K562 (cell line): Measurements from ENCODE around the gene SELENOF. TPM values are rescaled to one million over a fixed set of nuclear protein-coding genes. Genes with fewer than 3 reads are reported as not detected.

Experiments used
- ATAC-seq: fragments of 200-7000 bp; cut with Tn5 transposase; 3 replicates; pipeline ENCODE4 v1.9.1; 2020; ENCODE audit warnings: moderate library complexity
- BruUV-seq: library from RNA; stranded (reverse); fragments of 400-500 nt; replicated peaks from 2 replicates; lab custom pipeline; 2021; lab: Mats Ljungman, UMichigan
- CTCF ChIA-PET: fragments of 300-600 bp; formaldehyde crosslinking; extraction: SDS; loops from one replicate; lab custom pipeline; 2021; ENCODE audit warnings: low intra/inter-chr PET ratio; lab: Yijun Ruan, JAX
- POLR2A ChIA-PET: fragments of 300-600, 350-650 bp; sonication (Branson Sonifier 250); formaldehyde crosslinking; extraction: SDS; loops from one replicate; lab custom pipeline; 2021; ENCODE audit warnings: antibody characterized with exemption, inconsistent platforms; lab: Yijun Ruan, JAX
- DNase-seq, 4 experiments: peaks; one replicate each; pipeline versions ENCODE4 v3.0.0 to v3.0.0-alpha.2; 2011 to 2018; ENCODE audit warnings: low spot score in 3 of 4, mixed read lengths in 3 of 4; ENCODE audit errors: extremely low read depth in 1 of 4
- FAIRE-seq: peaks from 2 replicates; lab custom pipeline; 2011; peaks lifted over from hg19 to GRCh38; lab: Jason Lieb, UNC
- H2AFZ ChIP-seq: 2 replicates; pipeline ENCODE4 v1.6.0; 2011; ENCODE audit warnings: low read depth, low read length, control low read depth, inconsistent platforms
- H3K27ac ChIP-seq: fragments of 200-600 bp; 3 replicates; pipeline ENCODE4 v1.8.0; 2011; ENCODE audit warnings: low read depth, mild to moderate bottlenecking, control low read depth, inconsistent platforms, low read length, moderate library complexity, mixed read lengths; ENCODE audit errors: extremely low read depth
- H3K27me3 ChIP-seq, 2 experiments: fragments of 300-600 bp in 1 of 2; 2 replicates in 1 of 2; 3 replicates in 1 of 2; pipeline versions ENCODE4 v1.6.0 to v1.8.0; 2011; ENCODE audit warnings: inconsistent platforms in 2 of 2, low read length in 2 of 2, mild to moderate bottlenecking in 1 of 2, mixed read lengths in 1 of 2, moderate library complexity in 1 of 2; ENCODE audit not compliant: control insufficient read depth in 2 of 2, insufficient read depth in 2 of 2
- H3K36me3 ChIP-seq: fragments of 300-600 bp; 3 replicates; pipeline ENCODE4 v1.8.0; 2011; ENCODE audit warnings: mild to moderate bottlenecking, low read length, inconsistent platforms; ENCODE audit not compliant: control insufficient read depth, insufficient read depth
- H3K4me1 ChIP-seq, 2 experiments: fragments of 200-600 bp in 1 of 2; replicated peaks in 1 of 2; 2 replicates in 1 of 2; 3 replicates in 1 of 2; pipeline versions ENCODE4 v1.5.1 to v1.8.0; 2011; ENCODE audit warnings: inconsistent platforms in 2 of 2, low read length in 2 of 2, mild to moderate bottlenecking in 1 of 2, mixed read lengths in 1 of 2, moderate library complexity in 1 of 2; ENCODE audit not compliant: control insufficient read depth in 2 of 2, insufficient read depth in 2 of 2
- H3K4me2 ChIP-seq: 2 replicates; pipeline ENCODE4 v1.6.1; 2011; ENCODE audit warnings: low read length, control low read depth, inconsistent platforms, mixed read lengths; ENCODE audit not compliant: insufficient read depth
- H3K4me3 ChIP-seq: fragments of 200-600 bp; sonication (generic), shearing (Covaris generic); 2 replicates; pipeline ENCODE4 v1.5.1; 2016; ENCODE audit warnings: control low read depth, inconsistent platforms
- H3K79me2 ChIP-seq: fragments of 200-600 bp; 3 replicates; pipeline ENCODE4 v1.8.0; 2011; ENCODE audit warnings: low read length, inconsistent platforms; ENCODE audit not compliant: control insufficient read depth, insufficient read depth
- H3K9ac ChIP-seq, 2 experiments: 2 replicates each; pipeline versions ENCODE4 v1.6.0 to v1.6.1; 2011; ENCODE audit warnings: low read depth in 2 of 2, low read length in 2 of 2, control low read depth in 1 of 2, inconsistent platforms in 1 of 2, mild to moderate bottlenecking in 1 of 2, mixed read lengths in 1 of 2; ENCODE audit not compliant: insufficient read depth in 1 of 2
- H3K9me1 ChIP-seq: one replicate; pipeline ENCODE4 v1.6.0; 2011; ENCODE audit warnings: inconsistent platforms, mild to moderate bottlenecking, low read length, moderate library complexity; ENCODE audit not compliant: control insufficient read depth, insufficient read depth
- H3K9me3 ChIP-seq: replicated peaks from 2 replicates; pipeline ENCODE4 v1.5.1; 2011; ENCODE audit warnings: low read depth, low read length, inconsistent platforms; ENCODE audit not compliant: control insufficient read depth, insufficient read depth
- H4K20me1 ChIP-seq: replicated peaks from 2 replicates; pipeline ENCODE4 v1.6.1; 2011; ENCODE audit warnings: low read length, inconsistent platforms, mixed read lengths; ENCODE audit not compliant: control insufficient read depth, insufficient read depth
- ARID1B ChIP-seq: fragments of 450-650 bp; IDR thresholded peaks from 2 replicates; pipeline ENCODE4 v1.6.1; 2016; ENCODE audit warnings: antibody characterized with exemption, mild to moderate bottlenecking, inconsistent platforms
- GTF2B ChIP-seq: IDR thresholded peaks from 2 replicates; pipeline ENCODE4 v1.6.1; 2011; ENCODE audit not compliant: insufficient read length; ENCODE audit errors: extremely low read depth
- MAZ ChIP-seq, 2 experiments: fragments of 450-650 bp in 1 of 2; sonication (generic) in 1 of 2; formaldehyde crosslinking; IDR thresholded peaks in 1 of 2; conservative IDR thresholded peaks in 1 of 2; 2 replicates each; pipeline versions ENCODE4 v1.4.0 to v1.5.0; 2020; ENCODE audit warnings: mild to moderate bottlenecking in 1 of 2, missing genetic modification reagents in 1 of 2
- MEIS2 ChIP-seq: fragments of 450-650 bp; IDR thresholded peaks from 2 replicates; pipeline ENCODE4 v1.6.1; 2014; ENCODE audit warnings: mild to moderate bottlenecking; ENCODE audit not compliant: partially characterized antibody
- PBX2 ChIP-seq, 2 experiments: IDR thresholded peaks in 1 of 2; conservative IDR thresholded peaks in 1 of 2; 2 replicates each; pipeline ENCODE4 v1.6.1; 2016; ENCODE audit warnings: low read depth in 2 of 2, mild to moderate bottlenecking in 1 of 2, missing compliant biosample characterization in 1 of 2, missing genetic modification characterization in 1 of 2, moderate library complexity in 1 of 2
- STAT5A ChIP-seq: IDR thresholded peaks from 2 replicates; pipeline ENCODE4 v1.6.1; 2012; ENCODE audit warnings: low read length, inconsistent platforms, borderline replicate concordance
- ZNF311 ChIP-seq: fragments of 250-450 bp; sonication (Bioruptor Pico); IDR thresholded peaks from 2 replicates; pipeline ENCODE4 v1.4.0; 2020; ENCODE audit warnings: mild to moderate bottlenecking, moderate library complexity
- WGBS: fragments of 100-300 bp; shearing (Covaris generic); methylation state at CpG from one replicate; pipeline ENCODE4 v1.1.6; 2016; ENCODE audit warnings: low coverage, mixed read lengths; ENCODE audit not compliant: insufficient coverage; ENCODE audit errors: missing lambda C conversion rate; 5-methylcytosine and 5-hydroxymethylcytosine counted together
- in situ Hi-C: fragments of 300-500 bp; cut with MboI; formaldehyde crosslinking; loops from 4 replicates; pipeline ENCODE4 v1.15.0; 2018; ENCODE audit warnings: inconsistent platforms, mixed read lengths
- intact Hi-C: fragments of 100-400 bp; cut with micrococcal nuclease; formaldehyde crosslinking; loops from 2 replicates; pipeline ENCODE4 v1.14.2; 2022
- polyA plus RNA-seq, 8 experiments: library from polyadenylated mRNA; depleted of rRNA in 4 of 8; stranded (reverse) in 5 of 8; unstranded in 3 of 8; fragments of >200 nt; fragmentation: Nextera tagmentation in 2 of 8; fragmentation: Illumina TruSeq in 1 of 8; extraction: Ambion mirVana in 2 of 8; extraction: Trizol in 1 of 8; gene quantifications; 2 replicates each; pipeline versions ENCODE4 v1.2.1 to v1.2.3, GENCODE V29; 2011 to 2014; ENCODE audit warnings: inconsistent platforms in 1 of 8, missing spikeins in 1 of 8
- total RNA-seq, 7 experiments: library from RNA; depleted of rRNA in 6 of 7; stranded (reverse); fragments of >200 nt in 6 of 7; fragmentation: Illumina TruSeq in 2 of 7; extraction: Trizol in 2 of 7; gene quantifications; 2 replicates each; pipeline versions ENCODE4 v1.2.1 to v1.2.3, GENCODE V29; 2011 to 2021; ENCODE audit warnings: low replicate concordance in 1 of 7

SELENOF gene
- total and polyA plus RNA-seq, 9 of the 15 experiments (the other 6 are each of a cell fraction or from before 2014, with no cell fraction given): 115 to 394 (median 215) TPM

- peak; percentile 61 for ATAC-seq
- Histone ChIP-seq H3K27me3 (no peaks in the 10 kb centered on the region), H2AFZ (no peak overlapping the region), H3K4me3 (no peak overlapping the region), H3K9me3 (no peaks in the 10 kb centered on the region; the same call in 1 of the 2 replicates), H3K4me1 (peaks cover 0 to 36% of the 10 kb centered on the region in 2 experiments; a peak in 3 of 5 replicates), H3K79me2 (peaks cover 99% of the 10 kb centered on the region), H3K36me3 (no peaks in the 10 kb centered on the region), H3K4me2 (peak overlapping the region; percentile 54), H3K27ac (peak overlapping the region; percentile 46; the same call in 2 of the 3 replicates), H3K9ac (peak overlapping the region in 1 of 2 experiments; percentile 31; a peak in 1 of 4 replicates), H4K20me1 (no peaks in the 10 kb centered on the region; the same call in 1 of the 2 replicates), H3K9me1 (no peaks in the 10 kb centered on the region)
- ChIA-PET POLR2A (no interaction called here), CTCF (no interaction called here)
- FAIRE-seq: peak; percentile 69
- 14% methylated on average over 5 of the region's 5 CpGs for WGBS
- in situ Hi-C loops: no loop called here
- intact Hi-C loops: loop anchor here (5.0 kb wide), 1 partner anchor 34 kb away; no protein-coding TSS in a partner anchor
- DNase-seq: peak in 3 of 4 experiments; percentile 19 to 74 (median 29)
- BruUV-seq: no TSS peak
- TF ChIP-seq ZNF311 (CRISPR knock-in tag) (no peak), PBX2 (CRISPR knock-in tag; IDR thresholded peaks at IDR 0.05; ENCODE audit: low read depth) (no peak), PBX2 (tag; conservative IDR thresholded peaks at IDR 0.05; ENCODE audit: low read depth) (peak; percentile 22; the same call in 1 of the 2 replicates), MEIS2 (peak; percentile 66), GTF2B (no peak), MAZ (CRISPR knock-in tag; conservative IDR thresholded peaks at IDR 0.05 in 1 of 2, IDR thresholded peaks at IDR 0.05 in 1 of 2) (peak in 1 of 2 experiments; percentile 52; a peak in 2 of 4 replicates), ARID1B (0 out of 2 replicates have a peak, but pooled peaks have one; percentile 4), STAT5A (peak; percentile 53; the same call in 1 of the 2 replicates)
Observed at GRCh38 chr1:86950712-86951419, 36.9 kb upstream of the SELENOF start.
